VCaP (cell line): Measurements from ENCODE around the gene SLC6A13.

Source experiments
- H3K27ac ChIP-seq: fragments of 450-650 bp; 2 replicates; pipeline ENCODE4 v1.5.1; 2017
- TF ChIP-seq, protein P1 (sequence below): fragments of 450-650 bp; conservative IDR thresholded peaks from 2 replicates; pipeline ENCODE4 v1.5.1; 2017; ENCODE audit warnings: mild to moderate bottlenecking, moderate library complexity

SLC6A13 gene

GRCh38 chr12:195156-195555, 67.5 kb downstream of the SLC6A13 start:
- TF ChIP-seq, protein P1, sequence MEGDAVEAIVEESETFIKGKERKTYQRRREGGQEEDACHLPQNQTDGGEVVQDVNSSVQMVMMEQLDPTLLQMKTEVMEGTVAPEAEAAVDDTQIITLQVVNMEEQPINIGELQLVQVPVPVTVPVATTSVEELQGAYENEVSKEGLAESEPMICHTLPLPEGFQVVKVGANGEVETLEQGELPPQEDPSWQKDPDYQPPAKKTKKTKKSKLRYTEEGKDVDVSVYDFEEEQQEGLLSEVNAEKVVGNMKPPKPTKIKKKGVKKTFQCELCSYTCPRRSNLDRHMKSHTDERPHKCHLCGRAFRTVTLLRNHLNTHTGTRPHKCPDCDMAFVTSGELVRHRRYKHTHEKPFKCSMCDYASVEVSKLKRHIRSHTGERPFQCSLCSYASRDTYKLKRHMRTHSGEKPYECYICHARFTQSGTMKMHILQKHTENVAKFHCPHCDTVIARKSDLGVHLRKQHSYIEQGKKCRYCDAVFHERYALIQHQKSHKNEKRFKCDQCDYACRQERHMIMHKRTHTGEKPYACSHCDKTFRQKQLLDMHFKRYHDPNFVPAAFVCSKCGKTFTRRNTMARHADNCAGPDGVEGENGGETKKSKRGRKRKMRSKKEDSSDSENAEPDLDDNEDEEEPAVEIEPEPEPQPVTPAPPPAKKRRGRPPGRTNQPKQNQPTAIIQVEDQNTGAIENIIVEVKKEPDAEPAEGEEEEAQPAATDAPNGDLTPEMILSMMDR: no peak

GRCh38 chr12:194276-194675, 68.4 kb downstream of the SLC6A13 start:
- TF ChIP-seq, protein P1: no peak

More at GRCh38 chr12:195156-195555, 67.5 kb downstream of the SLC6A13 start:
- H3K27ac ChIP-seq: no peak overlapping the region

DNA sequence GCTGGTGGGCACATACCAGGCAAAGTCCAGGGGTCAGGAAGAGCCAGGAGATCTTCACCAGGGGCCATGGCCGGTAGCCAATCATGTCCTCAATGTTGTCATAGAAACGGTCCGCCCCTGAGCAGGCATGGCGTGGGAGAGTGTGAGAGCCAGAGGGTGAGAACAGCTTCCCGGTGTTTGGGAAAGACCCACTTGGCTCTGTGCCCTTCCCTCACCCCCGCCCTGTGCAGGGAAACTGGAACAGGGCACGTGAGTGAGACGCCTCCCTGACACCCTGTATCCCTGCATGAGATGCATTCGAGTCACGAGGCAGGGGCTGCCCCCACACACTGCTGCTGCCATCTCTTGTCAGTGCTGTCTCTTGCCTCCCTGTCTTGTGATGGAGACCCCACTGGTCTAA, 69.4 kb downstream of the SLC6A13 start:
- TF ChIP-seq, protein P1: no peak
- H3K27ac ChIP-seq: no peak overlapping the region

More at GRCh38 chr12:194276-194675, 68.4 kb downstream of the SLC6A13 start:
- H3K27ac ChIP-seq: no peak overlapping the region

DNA sequence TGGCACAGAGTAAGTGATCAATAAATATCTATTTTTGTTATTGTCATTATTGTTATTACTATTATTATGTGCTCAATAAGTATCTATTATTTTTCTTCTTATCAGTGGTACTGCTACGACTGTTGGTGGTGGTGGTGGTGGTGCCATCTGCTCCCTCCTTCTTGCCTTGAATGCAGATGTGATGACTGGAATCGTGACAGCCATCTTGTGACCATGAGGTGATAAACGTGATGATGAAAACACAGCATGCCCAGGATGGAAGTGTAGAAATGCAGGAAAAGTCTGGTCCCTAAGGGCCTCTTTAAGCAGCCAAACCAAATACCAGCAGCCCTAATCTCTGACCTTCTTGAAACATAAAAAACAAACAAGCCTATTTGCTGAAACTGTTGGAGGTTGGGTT, 71.1 kb downstream of the SLC6A13 start:
- no peak overlapping the region for H3K27ac ChIP-seq
- TF ChIP-seq, protein P1: no peak

DNA sequence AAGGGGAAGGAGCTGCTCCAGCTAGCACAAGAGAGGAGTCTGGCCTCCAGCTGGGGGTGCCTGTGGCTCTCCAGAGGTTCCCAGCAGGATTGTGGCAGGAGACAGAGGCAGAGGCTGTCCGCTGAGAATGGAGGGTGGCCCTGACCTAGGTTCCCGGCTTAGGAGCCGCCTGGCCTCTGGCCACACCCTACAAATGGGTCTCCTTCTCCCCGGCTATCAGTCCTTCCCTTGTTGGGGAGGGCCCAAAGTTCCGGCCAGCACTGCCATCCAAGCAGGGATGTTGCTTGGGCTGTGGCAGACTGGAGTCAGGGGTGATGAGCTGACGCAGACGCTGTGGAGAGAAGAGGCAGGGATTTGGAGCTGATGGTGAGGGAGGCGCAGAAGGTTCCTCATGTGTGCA, 71.8 kb downstream of the SLC6A13 start:
- TF ChIP-seq, protein P1: no peak
- H3K27ac ChIP-seq: no peak overlapping the region

DNA sequence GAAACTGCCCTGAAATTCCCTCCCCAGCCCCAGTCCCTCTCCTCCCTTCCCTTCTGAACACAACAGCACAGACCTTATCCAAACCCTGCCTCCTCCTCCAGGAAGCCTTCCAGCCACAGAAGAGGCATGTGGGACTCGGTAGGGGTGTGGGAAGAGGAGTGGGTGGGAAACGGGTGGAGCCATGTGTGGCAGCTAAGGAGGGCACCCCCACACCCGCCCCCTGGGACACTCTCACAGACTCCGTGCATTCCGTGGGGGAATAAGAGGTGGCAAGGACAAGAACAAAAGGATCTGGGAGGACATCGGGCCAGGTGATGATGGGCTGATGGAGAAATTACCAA, 73.0 kb downstream of the SLC6A13 start:
- TF ChIP-seq, protein P1: no peak

DNA sequence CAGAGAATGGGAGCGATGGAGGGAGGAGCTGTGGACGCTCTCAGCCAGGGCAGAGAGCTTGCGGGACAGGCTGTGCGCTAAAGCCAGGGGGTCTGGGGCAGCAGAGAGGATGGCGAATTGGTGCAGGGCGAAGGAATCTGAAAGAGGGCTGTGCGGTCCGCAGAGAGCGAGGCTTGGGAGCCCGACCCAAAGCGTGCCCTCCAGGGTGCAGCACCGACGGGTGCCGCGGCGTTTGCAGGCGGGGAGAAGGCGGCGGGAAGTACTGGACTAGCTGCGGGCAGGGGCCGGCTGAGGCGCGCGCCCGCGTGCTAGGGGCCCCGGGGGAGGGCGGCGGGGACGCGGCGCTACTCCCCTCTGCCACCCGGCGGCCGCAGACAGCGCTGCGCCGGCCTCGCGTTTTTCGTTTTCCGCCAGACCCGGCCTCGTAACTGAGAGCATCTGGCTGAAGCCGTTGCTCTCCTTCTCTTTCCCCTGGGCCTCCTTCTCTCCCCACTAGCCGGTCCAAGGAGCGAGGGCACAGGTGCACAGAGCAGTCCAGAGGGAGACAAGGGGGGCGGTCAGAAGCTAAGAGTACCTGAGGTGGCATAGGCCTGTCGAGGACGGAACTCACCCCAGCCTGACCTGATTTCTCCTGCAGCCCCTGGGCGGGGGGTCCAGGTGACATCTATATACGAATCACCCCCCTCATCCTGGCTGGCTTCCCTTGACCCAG, 73.6 kb downstream of the SLC6A13 start:
- TF ChIP-seq, protein P1: peak; percentile 97
- peak overlapping the region; percentile 47; the same call in 1 of the 2 replicates for H3K27ac ChIP-seq

More for the DNA sequence above, 73.0 kb downstream of the SLC6A13 start:
- peak overlapping the region; percentile 47; the same call in 1 of the 2 replicates for H3K27ac ChIP-seq

DNA sequence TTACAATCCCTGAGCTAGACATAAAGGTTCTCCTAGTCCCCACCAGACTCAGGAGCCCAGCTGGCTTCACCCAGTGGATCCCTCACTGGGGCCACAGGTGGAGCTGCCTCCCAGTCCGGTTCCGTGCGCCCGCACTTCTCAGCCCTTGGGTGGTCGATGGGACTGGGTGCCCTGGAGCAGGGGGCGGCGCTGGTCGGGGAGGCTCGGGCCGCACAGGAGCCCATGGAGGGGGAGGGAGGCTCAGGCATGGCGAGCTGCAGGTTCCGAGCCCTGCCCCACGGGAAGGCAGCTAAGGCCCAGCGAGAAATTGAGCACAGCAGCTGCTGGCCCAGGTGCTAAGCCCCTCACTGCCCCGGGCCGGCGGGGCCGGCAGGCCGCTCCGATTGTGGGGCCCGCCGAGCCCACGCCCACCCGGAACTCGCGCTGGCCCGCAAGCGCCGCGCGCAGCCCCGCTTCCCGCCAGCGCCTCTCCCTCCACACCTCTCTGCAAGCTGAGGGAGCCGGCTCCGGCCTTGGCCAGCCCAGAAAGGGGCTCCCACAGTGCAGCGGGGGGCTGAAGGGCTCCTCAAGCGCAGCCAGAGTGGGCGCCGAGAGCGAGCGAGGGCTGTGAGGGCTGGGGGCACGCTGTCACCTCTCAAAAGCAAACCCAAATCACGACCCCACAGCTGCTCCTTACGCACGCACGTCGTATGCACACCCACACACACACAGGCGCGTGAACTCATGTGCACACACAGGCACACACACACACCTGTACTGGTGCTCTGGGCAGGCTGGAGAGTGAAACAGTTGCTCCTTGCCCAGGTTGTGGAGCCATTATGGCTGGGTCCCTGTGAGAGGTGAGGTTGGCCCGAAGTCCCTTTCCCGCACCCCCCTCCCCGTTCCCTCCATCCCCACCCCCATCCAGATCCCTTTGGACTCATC, 74.4 kb downstream of the SLC6A13 start:
- peak overlapping the region; percentile 47; the same call in 1 of the 2 replicates for H3K27ac ChIP-seq
